Thyroid gland (tissue), 4 donors: ENCODE measurements around the gene OAS1.
"Not testable (repeated sequence)": the region's sequence is repeated elsewhere in the genome, so short reads cannot be mapped to it uniquely, and the experiment has no call there.

Experiments used
- POLR2A ChIP-seq, 2 donors: fragments of 450-650 bp; IDR thresholded peaks; one replicate each; pipeline ENCODE4 v1.6.1; 2017; ENCODE audit warnings: antibody characterized with exemption in 2 of 2, mild to moderate bottlenecking in 2 of 2, moderate library complexity in 1 of 2
- TF ChIP-seq, protein P1 (sequence below), 6 experiments: fragments of 200-600 bp in 3 of 6; fragments of 450-650 bp in 3 of 6; sonication (generic) in 3 of 6; IDR thresholded peaks; one replicate each; pipeline ENCODE4 v1.5.1; 2016 to 2019; ENCODE audit warnings: antibody characterized with exemption in 6 of 6, mild to moderate bottlenecking in 2 of 6, inconsistent platforms in 1 of 6, moderate library complexity in 1 of 6

DNA sequence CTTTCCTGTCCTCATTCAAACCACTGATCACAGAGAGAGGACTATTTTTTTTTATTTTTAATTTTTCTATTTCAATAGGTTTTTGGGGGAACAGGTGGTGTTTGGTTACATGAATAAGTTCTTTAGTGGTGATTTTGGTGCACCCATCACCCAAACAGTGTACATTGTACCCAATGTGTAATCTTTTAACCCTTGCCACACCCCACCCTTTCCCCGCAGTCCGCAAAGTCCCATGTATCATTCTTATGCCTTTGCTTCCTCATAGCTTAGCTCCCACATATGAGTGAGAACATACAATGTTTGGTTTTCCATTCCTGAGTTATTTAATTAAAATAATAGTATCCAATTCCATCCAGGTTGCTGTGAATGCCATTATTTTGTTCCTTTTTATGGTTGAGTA, 7.1 kb downstream of the OAS1 start:
- TF ChIP-seq, protein P1, sequence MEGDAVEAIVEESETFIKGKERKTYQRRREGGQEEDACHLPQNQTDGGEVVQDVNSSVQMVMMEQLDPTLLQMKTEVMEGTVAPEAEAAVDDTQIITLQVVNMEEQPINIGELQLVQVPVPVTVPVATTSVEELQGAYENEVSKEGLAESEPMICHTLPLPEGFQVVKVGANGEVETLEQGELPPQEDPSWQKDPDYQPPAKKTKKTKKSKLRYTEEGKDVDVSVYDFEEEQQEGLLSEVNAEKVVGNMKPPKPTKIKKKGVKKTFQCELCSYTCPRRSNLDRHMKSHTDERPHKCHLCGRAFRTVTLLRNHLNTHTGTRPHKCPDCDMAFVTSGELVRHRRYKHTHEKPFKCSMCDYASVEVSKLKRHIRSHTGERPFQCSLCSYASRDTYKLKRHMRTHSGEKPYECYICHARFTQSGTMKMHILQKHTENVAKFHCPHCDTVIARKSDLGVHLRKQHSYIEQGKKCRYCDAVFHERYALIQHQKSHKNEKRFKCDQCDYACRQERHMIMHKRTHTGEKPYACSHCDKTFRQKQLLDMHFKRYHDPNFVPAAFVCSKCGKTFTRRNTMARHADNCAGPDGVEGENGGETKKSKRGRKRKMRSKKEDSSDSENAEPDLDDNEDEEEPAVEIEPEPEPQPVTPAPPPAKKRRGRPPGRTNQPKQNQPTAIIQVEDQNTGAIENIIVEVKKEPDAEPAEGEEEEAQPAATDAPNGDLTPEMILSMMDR (IDR thresholded peaks at IDR 0.05): not testable (repeated sequence)
- TF ChIP-seq POLR2A (IDR thresholded peaks at IDR 0.05): not testable (repeated sequence)
